ENCODE results near the gene OTOGL.

The OTOGL gene

GRCh38 chr12:80313209-80313608, 213.9 kb downstream of the OTOGL start:
- Histone ChIP-seq H3K9me3 (ENCODE audit: control insufficient read depth, insufficient read depth, low read depth, low read length) (no peaks in the 10 kb centered on the region), H3K4me3 (ENCODE audit: low read depth, low read length) (no peak overlapping the region), H3K36me3 (ENCODE audit: control insufficient read depth in 2 of 2, insufficient read depth in 1 of 2, low read length in 2 of 2) (no peaks in the 10 kb centered on the region), H3K4me1 (ENCODE audit: control insufficient read depth, insufficient read depth, low read length) (no peaks in the 10 kb centered on the region), H3K27ac (ENCODE audit: extremely low read depth, low read depth, low read length) (no peak overlapping the region)
- ChIA-PET CTCF (interaction anchor here (0.7 to 1.1 kb wide), 2 partner anchors 118 to 386 kb away, joined by 3 read pairs; no protein-coding TSS in a partner anchor), POLR2A (no interaction called here)
- no peak for TF ChIP-seq KLF1 (tag by site-specific recombination; IDR thresholded peaks at IDR 0.05)
- TF ChIP-seq, protein P1, sequence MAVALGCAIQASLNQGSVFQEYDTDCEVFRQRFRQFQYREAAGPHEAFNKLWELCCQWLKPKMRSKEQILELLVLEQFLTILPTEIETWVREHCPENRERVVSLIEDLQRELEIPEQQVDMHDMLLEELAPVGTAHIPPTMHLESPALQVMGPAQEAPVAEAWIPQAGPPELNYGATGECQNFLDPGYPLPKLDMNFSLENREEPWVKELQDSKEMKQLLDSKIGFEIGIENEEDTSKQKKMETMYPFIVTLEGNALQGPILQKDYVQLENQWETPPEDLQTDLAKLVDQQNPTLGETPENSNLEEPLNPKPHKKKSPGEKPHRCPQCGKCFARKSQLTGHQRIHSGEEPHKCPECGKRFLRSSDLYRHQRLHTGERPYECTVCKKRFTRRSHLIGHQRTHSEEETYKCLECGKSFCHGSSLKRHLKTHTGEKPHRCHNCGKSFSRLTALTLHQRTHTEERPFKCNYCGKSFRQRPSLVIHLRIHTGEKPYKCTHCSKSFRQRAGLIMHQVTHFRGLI (tag by site-specific recombination; IDR thresholded peaks at IDR 0.05), result no peak
- TF ChIP-seq SCRT1 (tag by site-specific recombination; IDR thresholded peaks at IDR 0.05; ENCODE audit: borderline replicate concordance), result no peak
- TF ChIP-seq KLF9 (tag by site-specific recombination; IDR thresholded peaks at IDR 0.05; ENCODE audit: low read depth), result no peak
- no peak for TF ChIP-seq ZNF670 (tag by site-specific recombination; IDR thresholded peaks at IDR 0.05; ENCODE audit: low read depth)
- no peak for TF ChIP-seq GFI1B (tag by site-specific recombination; IDR thresholded peaks at IDR 0.05)
- TF ChIP-seq ZNF404 (tag by site-specific recombination; IDR thresholded peaks at IDR 0.05), result no peak
- TF ChIP-seq ZNF530 (tag by site-specific recombination; IDR thresholded peaks at IDR 0.05; ENCODE audit: low read depth), result no peak
- no peak for TF ChIP-seq ZBTB20 (tag by site-specific recombination; IDR thresholded peaks at IDR 0.05)
- no peak for TF ChIP-seq SALL2 (tag by site-specific recombination; IDR thresholded peaks at IDR 0.05; ENCODE audit: borderline replicate concordance)
- TF ChIP-seq, protein P2, sequence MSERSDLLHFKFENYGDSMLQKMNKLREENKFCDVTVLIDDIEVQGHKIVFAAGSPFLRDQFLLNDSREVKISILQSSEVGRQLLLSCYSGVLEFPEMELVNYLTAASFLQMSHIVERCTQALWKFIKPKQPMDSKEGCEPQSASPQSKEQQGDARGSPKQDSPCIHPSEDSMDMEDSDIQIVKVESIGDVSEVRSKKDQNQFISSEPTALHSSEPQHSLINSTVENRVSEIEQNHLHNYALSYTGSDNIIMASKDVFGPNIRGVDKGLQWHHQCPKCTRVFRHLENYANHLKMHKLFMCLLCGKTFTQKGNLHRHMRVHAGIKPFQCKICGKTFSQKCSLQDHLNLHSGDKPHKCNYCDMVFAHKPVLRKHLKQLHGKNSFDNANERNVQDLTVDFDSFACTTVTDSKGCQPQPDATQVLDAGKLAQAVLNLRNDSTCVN (tag by site-specific recombination; optimal IDR thresholded peaks at IDR 0.05), result no peak
- no peak for TF ChIP-seq ATF2 (tag by site-specific recombination; IDR thresholded peaks at IDR 0.05; ENCODE audit: low read depth)
- no peak for TF ChIP-seq KLF7 (tag by site-specific recombination; IDR thresholded peaks at IDR 0.05; ENCODE audit: borderline replicate concordance)
- no peak for TF ChIP-seq ZNF623 (tag by site-specific recombination; IDR thresholded peaks at IDR 0.05)
- TF ChIP-seq, protein P3, sequence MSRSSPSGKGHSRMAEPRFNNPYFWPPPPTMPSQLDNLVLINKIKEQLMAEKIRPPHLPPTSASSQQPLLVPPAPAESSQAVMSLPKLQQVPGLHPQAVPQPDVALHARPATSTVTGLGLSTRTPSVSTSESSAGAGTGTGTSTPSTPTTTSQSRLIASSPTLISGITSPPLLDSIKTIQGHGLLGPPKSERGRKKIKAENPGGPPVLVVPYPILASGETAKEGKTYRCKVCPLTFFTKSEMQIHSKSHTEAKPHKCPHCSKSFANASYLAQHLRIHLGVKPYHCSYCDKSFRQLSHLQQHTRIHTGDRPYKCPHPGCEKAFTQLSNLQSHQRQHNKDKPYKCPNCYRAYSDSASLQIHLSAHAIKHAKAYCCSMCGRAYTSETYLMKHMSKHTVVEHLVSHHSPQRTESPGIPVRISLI (tag by site-specific recombination; IDR thresholded peaks at IDR 0.05), result no peak

DNA sequence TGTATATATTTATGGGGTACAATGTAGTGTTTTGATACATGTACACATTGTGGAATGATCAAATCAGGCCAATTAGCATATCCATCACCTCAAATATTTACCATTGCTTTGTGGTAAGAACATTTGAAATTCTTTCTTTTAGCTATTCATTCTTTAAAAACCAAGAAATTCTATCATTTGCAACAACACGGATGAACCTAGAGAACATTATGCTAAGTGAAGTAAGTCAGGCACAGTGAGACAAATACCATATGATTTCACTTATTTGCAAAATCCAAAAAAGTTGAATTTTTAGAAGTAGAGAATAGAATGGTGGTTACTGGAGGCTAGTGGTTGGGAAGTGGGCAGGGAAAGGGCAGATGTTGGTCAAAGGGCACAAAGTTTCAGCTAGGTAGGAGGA, 215.4 kb downstream of the OTOGL start:
- no peak overlapping the region for H3K27ac ChIP-seq (ENCODE audit: extremely low read depth, low read depth, low read length)
- POLR2A ChIA-PET, result no interaction called here
- CTCF ChIA-PET, result no interaction called here
- no peaks in the 10 kb centered on the region for H3K36me3 ChIP-seq (ENCODE audit: control insufficient read depth in 2 of 2, insufficient read depth in 1 of 2, low read length in 2 of 2)
- no peak overlapping the region for H3K4me3 ChIP-seq (ENCODE audit: low read depth, low read length)
- H3K4me1 ChIP-seq (ENCODE audit: control insufficient read depth, insufficient read depth, low read length), result no peaks in the 10 kb centered on the region
- TF ChIP-seq ZNF223 (tag by site-specific recombination; IDR thresholded peaks at IDR 0.05) (no peak), ZNF324 (tag by site-specific recombination; IDR thresholded peaks at IDR 0.05) (no peak), ZNF521 (tag by site-specific recombination; IDR thresholded peaks at IDR 0.05) (no peak), ZNF660 (tag by site-specific recombination; IDR thresholded peaks at IDR 0.05) (no peak), ZNF391 (tag by site-specific recombination; IDR thresholded peaks at IDR 0.05; ENCODE audit: borderline replicate concordance, low read depth) (no peak), ZNF239 (tag by site-specific recombination; IDR thresholded peaks at IDR 0.05) (no peak), ZNF571 (tag by site-specific recombination; IDR thresholded peaks at IDR 0.05) (no peak), ZNF501 (tag by site-specific recombination; IDR thresholded peaks at IDR 0.05) (no peak), PRDM2 (tag by site-specific recombination; IDR thresholded peaks at IDR 0.05; ENCODE audit: borderline replicate concordance) (no peak)
- H3K9me3 ChIP-seq (ENCODE audit: control insufficient read depth, insufficient read depth, low read depth, low read length), result no peaks in the 10 kb centered on the region
